Skeletal muscle cell (primary cell): ENCODE measurements around the gene GRIP1.
A peak's percentile ranks its signal among the peaks of the same experiment; 100 is the strongest.

Experiments used
- DNase-seq: peaks from one replicate; pipeline ENCODE4 v3.0.0-alpha.2; 2010; ENCODE audit warnings: low read depth
- H3K4me3 ChIP-seq: 2 replicates; pipeline ENCODE4 v1.5.1; 2011; ENCODE audit warnings: low read depth, mild to moderate bottlenecking, control low read depth, low read length, moderate library complexity

GRIP1 gene

GRCh38 chr12:66426696-66427095 is 252.2 kb downstream of the GRIP1 start:
- H3K4me3 ChIP-seq, result no peak overlapping the region
- DNase-seq, result no peak

- H3K4me3 ChIP-seq, result no peak overlapping the region
- no peak for DNase-seq
Observed at GRCh38 chr12:66423266-66423665, 255.6 kb downstream of the GRIP1 start.

- DNase-seq, result no peak
- H3K4me3 ChIP-seq, result no peak overlapping the region
Observed at GRCh38 chr12:66418908-66419307, 260.0 kb downstream of the GRIP1 start.

- no peak for DNase-seq
Observed at GRCh38 chr12:66417217-66417616, 261.7 kb downstream of the GRIP1 start.

GRCh38 chr12:66409195-66409871 is 269.5 kb downstream of the GRIP1 start:
- no peak overlapping the region for H3K4me3 ChIP-seq
- DNase-seq, result peak; percentile 36

More at GRCh38 chr12:66417217-66417616, 261.7 kb downstream of the GRIP1 start:
- no peak overlapping the region for H3K4me3 ChIP-seq

DNA sequence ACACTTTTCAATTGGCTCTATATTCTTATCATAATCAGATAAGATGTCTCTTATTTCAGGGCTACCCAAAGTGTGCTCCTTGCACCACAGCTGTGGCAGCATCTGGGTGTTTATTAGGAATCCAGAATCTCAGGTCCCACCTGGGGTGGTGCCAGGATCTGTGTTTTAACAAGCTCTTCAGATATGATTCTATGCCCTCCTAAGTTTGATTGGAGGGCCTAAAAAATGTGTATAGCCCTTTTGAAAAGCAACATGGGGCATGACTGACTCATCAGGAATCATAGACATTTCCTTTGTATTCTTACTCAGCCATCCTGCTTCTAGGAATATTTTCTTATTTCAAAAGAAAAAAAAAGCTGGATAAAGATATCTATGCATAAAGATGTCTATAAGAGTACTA is 273.5 kb downstream of the GRIP1 start:
- H3K4me3 ChIP-seq, result no peak overlapping the region
- no peak for DNase-seq

- no peak overlapping the region for H3K4me3 ChIP-seq
- no peak for DNase-seq
Observed at GRCh38 chr12:66403746-66404145, 275.1 kb downstream of the GRIP1 start.

GRCh38 chr12:66399911-66400306 is 279.0 kb downstream of the GRIP1 start:
- no peak for DNase-seq
- no peak overlapping the region for H3K4me3 ChIP-seq

- no peak overlapping the region for H3K4me3 ChIP-seq
- DNase-seq, result no peak
Observed at GRCh38 chr12:66398931-66399910, 279.7 kb downstream of the GRIP1 start.

- no peak for DNase-seq
- no peak overlapping the region for H3K4me3 ChIP-seq
Observed at GRCh38 chr12:66397574-66398290, 281.1 kb downstream of the GRIP1 start.

GRCh38 chr12:66393890-66394289 is 285.0 kb downstream of the GRIP1 start:
- H3K4me3 ChIP-seq, result no peak overlapping the region
- no peak for DNase-seq

DNA sequence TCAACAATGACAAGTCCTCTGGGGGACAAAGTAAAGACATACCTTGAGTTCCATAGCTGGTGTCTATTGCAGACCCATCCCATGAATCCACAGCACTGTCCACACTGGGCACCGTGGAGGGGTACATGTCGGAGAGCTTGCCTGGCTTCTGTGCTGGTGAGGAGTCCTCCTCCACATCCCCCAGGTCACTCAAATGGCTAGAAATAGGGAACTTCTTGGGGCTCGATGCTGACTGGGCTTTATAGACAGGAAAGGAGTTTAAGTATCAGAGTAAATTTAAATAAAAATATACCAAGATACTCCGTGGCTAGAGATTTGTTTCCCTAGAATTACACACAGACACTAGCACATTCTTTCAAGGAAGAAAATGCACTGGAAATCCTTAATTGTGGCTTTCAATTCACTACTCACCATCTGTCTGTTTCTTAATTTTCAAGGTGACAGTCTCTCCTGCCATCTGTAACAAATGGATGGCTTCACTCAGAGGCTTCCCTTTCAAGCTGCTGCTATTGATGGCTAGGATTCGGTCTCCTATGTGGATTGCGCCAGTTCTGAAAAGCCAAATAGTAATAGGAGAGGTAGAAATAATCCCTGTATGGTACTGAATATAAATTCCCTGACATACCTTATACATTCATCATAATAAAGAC is 286.5 kb downstream of the GRIP1 start:
- DNase-seq, result no peak
- no peak overlapping the region for H3K4me3 ChIP-seq

- DNase-seq, result no peak
- no peak overlapping the region for H3K4me3 ChIP-seq
Observed at GRCh38 chr12:66388517-66388916, 290.4 kb downstream of the GRIP1 start.

- no peak for DNase-seq
- H3K4me3 ChIP-seq, result no peak overlapping the region
Observed at GRCh38 chr12:66387117-66387516, 291.8 kb downstream of the GRIP1 start.

DNA sequence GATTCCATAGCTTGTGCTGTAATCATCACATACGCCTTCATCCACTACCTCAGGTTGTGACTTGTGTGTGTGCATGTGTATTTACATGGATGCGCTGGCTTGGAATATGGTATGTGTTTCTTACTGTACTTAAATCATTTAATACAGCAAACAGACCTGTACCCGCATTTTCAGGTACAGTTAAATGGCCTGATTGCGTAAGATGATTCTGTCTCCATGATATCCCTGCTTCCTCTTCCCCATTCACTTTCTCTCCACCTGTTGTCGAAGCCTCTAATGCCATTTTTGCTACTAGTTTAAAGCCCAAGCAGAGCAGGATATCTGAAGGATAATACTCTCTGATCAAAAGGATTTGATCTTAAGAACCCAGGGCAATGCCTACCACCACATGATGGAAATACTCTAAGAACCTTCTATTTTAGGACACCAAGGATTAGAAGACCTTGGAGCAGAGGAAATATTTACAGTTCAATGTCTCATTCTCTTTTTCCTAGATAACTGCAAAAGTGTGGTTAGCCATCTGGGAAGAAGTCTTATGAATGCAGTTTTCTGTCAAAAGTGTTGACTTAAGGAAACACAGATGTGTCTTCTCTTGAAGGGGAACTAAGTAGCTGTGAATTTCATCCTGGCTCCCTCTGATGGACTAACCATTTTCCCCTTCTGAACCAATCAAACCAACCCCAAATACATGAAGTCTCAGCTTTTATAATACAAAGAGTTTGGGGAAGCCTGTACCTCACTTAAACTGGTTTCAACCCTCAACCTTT is 297.9 kb downstream of the GRIP1 start:
- DNase-seq, result no peak
- no peak overlapping the region for H3K4me3 ChIP-seq

DNA sequence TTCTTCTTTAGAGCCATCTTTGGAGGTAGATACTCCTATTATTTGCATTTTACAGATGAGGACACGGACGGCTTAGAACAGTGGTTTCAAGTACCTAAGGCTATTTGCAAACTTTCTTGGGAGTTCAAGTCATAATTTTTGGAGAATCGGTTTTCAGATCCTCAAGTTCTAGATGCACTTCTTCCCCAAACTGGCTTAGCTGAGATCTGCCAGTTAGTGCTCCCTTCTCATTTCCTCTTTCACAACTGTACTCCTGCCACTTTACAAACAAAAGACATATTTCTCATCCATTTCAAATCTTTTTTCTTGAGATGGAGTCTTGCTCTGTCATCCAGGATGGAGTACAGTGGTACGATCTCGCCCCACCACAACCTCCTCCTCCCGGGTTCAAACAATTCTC is 299.3 kb downstream of the GRIP1 start:
- no peak for DNase-seq
- H3K4me3 ChIP-seq, result no peak overlapping the region

GRCh38 chr12:66375560-66375959 is 303.3 kb downstream of the GRIP1 start:
- DNase-seq, result no peak
- no peak overlapping the region for H3K4me3 ChIP-seq

- DNase-seq, result no peak
Observed at GRCh38 chr12:66371982-66372381, 306.9 kb downstream of the GRIP1 start.

More at GRCh38 chr12:66371982-66372381, 306.9 kb downstream of the GRIP1 start:
- H3K4me3 ChIP-seq, result no peak overlapping the region
